Measurements from ENCODE around the gene TSGA10IP. TPM values are rescaled to one million over a fixed set of nuclear protein-coding genes. Genes with fewer than 3 reads are reported as not detected.
A peak's percentile ranks its signal among the peaks of the same experiment; 100 is the strongest.

The TSGA10IP gene
- total and polyA plus RNA-seq, 10 of the 15 experiments (the other 5 are each of a cell fraction or from before 2014, with no cell fraction given), result not detected

GRCh38 chr11:65981101-65981740, 35.9 kb downstream of the TSGA10IP start:
- no peak overlapping the region for H3K4me2 ChIP-seq (ENCODE audit: control insufficient read depth, insufficient read depth)
- intact Hi-C loops (cut with micrococcal nuclease; ENCODE audit: unreplicated experiment), result no loop called here
- ChIA-PET RAD21 (ENCODE audit: unreplicated experiment) (no interaction called here), POLR2A (interaction anchor here (0.5 kb wide), 1 partner anchor 51 kb away, joined by 3 read pairs; no protein-coding TSS in a partner anchor), CTCF (interaction anchor here (0.9 to 1.1 kb wide), 2 partner anchors 154 to 202 kb away, joined by 3 read pairs; no protein-coding TSS in a partner anchor), SMC1A (ENCODE audit: uncharacterized antibody, unreplicated experiment) (no interaction called here)
- no peaks in the 10 kb centered on the region for H3K27me3 ChIP-seq (replicated peaks in 1 of 2; ENCODE audit: control insufficient read depth in 2 of 2, insufficient read depth in 2 of 2, low read length in 1 of 2)
- no peak for FAIRE-seq
- no peak overlapping the region for H2AFZ ChIP-seq (ENCODE audit: control insufficient read depth, low read depth, low read length)
- no peak overlapping the region for H3K9ac ChIP-seq (ENCODE audit: control insufficient read depth, insufficient read depth, low read length)
- H3K4me1 ChIP-seq (ENCODE audit: control insufficient read depth, insufficient read depth, low read length), result no peaks in the 10 kb centered on the region
- no peak overlapping the region for H3K27ac ChIP-seq (ENCODE audit: control insufficient read depth, insufficient read depth)
- no peak overlapping the region for H3K4me3 ChIP-seq
- H3K9me3 ChIP-seq (replicated peaks; ENCODE audit: control insufficient read depth, insufficient read depth, low read length), result no peaks in the 10 kb centered on the region
- 73% methylated on average over 12 of the region's 12 CpGs for WGBS (ENCODE audit: insufficient coverage, insufficient replicate concordance, low lambda C conversion rate, missing lambda C conversion rate)
- TF ChIP-seq RUNX3 (IDR thresholded peaks at IDR 0.05; ENCODE audit: low read length) (no peak), LARP7 (IDR thresholded peaks at IDR 0.05) (no peak), JUND (IDR thresholded peaks at IDR 0.05; ENCODE audit: low read depth, low read length) (no peak), POLR2A (IDR thresholded peaks at IDR 0.05; ENCODE audit: low read depth, low read length) (0 out of 2 replicates have a peak, but pooled peaks have one; percentile 28), EP300 (IDR thresholded peaks at IDR 0.05; ENCODE audit: borderline replicate concordance in 1 of 2, control insufficient read depth in 1 of 2, low read depth in 2 of 2, low read length in 2 of 2) (no peak)
- TF ChIP-seq, protein P1, sequence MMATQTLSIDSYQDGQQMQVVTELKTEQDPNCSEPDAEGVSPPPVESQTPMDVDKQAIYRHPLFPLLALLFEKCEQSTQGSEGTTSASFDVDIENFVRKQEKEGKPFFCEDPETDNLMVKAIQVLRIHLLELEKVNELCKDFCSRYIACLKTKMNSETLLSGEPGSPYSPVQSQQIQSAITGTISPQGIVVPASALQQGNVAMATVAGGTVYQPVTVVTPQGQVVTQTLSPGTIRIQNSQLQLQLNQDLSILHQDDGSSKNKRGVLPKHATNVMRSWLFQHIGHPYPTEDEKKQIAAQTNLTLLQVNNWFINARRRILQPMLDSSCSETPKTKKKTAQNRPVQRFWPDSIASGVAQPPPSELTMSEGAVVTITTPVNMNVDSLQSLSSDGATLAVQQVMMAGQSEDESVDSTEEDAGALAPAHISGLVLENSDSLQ (IDR thresholded peaks at IDR 0.05), result no peak
- no peaks in the 10 kb centered on the region for H3K79me2 ChIP-seq (ENCODE audit: control insufficient read depth, insufficient read depth, low read length)
- H3K36me3 ChIP-seq (ENCODE audit: control insufficient read depth in 2 of 2, insufficient read depth in 2 of 2, low read length in 1 of 2), result peaks cover 2 to 20% of the 10 kb centered on the region in 2 experiments; a peak in 3 of 4 replicates
- no peak; the same call in 2 of the 3 replicates for ATAC-seq
- no peaks in the 10 kb centered on the region for H4K20me1 ChIP-seq (ENCODE audit: control insufficient read depth, insufficient read depth)
- in situ Hi-C loops (cut with MboI), result no loop called here
- DNase-seq (ENCODE audit: low read depth, low spot score), result no peak
- BruUV-seq (replicated peaks), result no TSS peak
